A549 (cell line): ENCODE results near the gene SKAP1.

Source experiments
- CBX8 ChIP-seq: fragments of 200-600 bp; sonication (generic); IDR thresholded peaks from 2 replicates; pipeline ENCODE4 v1.6.1; 2016
- EP300 ChIP-seq, 2 experiments: fragments of >200 bp; sonication (Bioruptor Twin); formaldehyde crosslinking; IDR thresholded peaks; 2 replicates in 1 of 2; 3 replicates in 1 of 2; pipeline ENCODE4 v1.6.1; 2016 to 2017
- HOXA7 ChIP-seq: fragments of 250-450 bp; sonication (Bioruptor Pico); IDR thresholded peaks from 2 replicates; pipeline ENCODE4 v1.5.0; 2020; ENCODE audit warnings: mild to moderate bottlenecking, moderate library complexity
- MAZ ChIP-seq: fragments of 150-350 bp; IDR thresholded peaks from 2 replicates; pipeline ENCODE4 v1.6.1; 2014; ENCODE audit warnings: antibody characterized with exemption, low read depth, low read length, borderline replicate concordance
- NR3C1 ChIP-seq: fragments of >200 bp; sonication (Bioruptor Twin); formaldehyde crosslinking; IDR thresholded peaks from 3 replicates; pipeline ENCODE4 v1.6.1; 2017
- POLR2A ChIP-seq: IDR thresholded peaks from 2 replicates; pipeline ENCODE4 v1.6.1; 2012; ENCODE audit warnings: mild to moderate bottlenecking, low read length
- RAD21 ChIP-seq, 2 experiments: fragments of >200 bp in 1 of 2; sonication (Bioruptor Twin) in 1 of 2; formaldehyde crosslinking in 1 of 2; IDR thresholded peaks in 1 of 2; conservative IDR thresholded peaks in 1 of 2; 2 replicates in 1 of 2; 3 replicates in 1 of 2; pipeline ENCODE4 v1.6.1; 2012 to 2018; ENCODE audit warnings: inconsistent platforms in 1 of 2
- TF ChIP-seq, protein P1 (sequence below): fragments of >200 bp; sonication (Bioruptor Twin); formaldehyde crosslinking; IDR thresholded peaks from 3 replicates; pipeline ENCODE4 v1.5.1; 2016
- TF ChIP-seq, protein P2 (sequence below): IDR thresholded peaks from 2 replicates; pipeline ENCODE4 v1.6.1; 2012

GRCh38 chr17:48237456-48237855 lies 192.6 kb downstream of the SKAP1 start:
- TF ChIP-seq EP300 (IDR thresholded peaks at IDR 0.05) (no peak), RAD21 (conservative IDR thresholded peaks at IDR 0.05 in 1 of 2, IDR thresholded peaks at IDR 0.05 in 1 of 2) (no peak), HOXA7 (CRISPR knock-in tag) (no peak), MAZ (no peak), NR3C1 (no peak), CBX8 (no peak), POLR2A (no peak)
- TF ChIP-seq, protein P1, sequence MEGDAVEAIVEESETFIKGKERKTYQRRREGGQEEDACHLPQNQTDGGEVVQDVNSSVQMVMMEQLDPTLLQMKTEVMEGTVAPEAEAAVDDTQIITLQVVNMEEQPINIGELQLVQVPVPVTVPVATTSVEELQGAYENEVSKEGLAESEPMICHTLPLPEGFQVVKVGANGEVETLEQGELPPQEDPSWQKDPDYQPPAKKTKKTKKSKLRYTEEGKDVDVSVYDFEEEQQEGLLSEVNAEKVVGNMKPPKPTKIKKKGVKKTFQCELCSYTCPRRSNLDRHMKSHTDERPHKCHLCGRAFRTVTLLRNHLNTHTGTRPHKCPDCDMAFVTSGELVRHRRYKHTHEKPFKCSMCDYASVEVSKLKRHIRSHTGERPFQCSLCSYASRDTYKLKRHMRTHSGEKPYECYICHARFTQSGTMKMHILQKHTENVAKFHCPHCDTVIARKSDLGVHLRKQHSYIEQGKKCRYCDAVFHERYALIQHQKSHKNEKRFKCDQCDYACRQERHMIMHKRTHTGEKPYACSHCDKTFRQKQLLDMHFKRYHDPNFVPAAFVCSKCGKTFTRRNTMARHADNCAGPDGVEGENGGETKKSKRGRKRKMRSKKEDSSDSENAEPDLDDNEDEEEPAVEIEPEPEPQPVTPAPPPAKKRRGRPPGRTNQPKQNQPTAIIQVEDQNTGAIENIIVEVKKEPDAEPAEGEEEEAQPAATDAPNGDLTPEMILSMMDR, result no peak
- TF ChIP-seq, protein P2, sequence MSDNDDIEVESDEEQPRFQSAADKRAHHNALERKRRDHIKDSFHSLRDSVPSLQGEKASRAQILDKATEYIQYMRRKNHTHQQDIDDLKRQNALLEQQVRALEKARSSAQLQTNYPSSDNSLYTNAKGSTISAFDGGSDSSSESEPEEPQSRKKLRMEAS, result no peak
